Measurements from ENCODE around the gene MMP20.
A peak's percentile ranks its signal among the peaks of the same experiment; 100 is the strongest.

Gene MMP20, protein sequence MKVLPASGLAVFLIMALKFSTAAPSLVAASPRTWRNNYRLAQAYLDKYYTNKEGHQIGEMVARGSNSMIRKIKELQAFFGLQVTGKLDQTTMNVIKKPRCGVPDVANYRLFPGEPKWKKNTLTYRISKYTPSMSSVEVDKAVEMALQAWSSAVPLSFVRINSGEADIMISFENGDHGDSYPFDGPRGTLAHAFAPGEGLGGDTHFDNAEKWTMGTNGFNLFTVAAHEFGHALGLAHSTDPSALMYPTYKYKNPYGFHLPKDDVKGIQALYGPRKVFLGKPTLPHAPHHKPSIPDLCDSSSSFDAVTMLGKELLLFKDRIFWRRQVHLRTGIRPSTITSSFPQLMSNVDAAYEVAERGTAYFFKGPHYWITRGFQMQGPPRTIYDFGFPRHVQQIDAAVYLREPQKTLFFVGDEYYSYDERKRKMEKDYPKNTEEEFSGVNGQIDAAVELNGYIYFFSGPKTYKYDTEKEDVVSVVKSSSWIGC

DNA sequence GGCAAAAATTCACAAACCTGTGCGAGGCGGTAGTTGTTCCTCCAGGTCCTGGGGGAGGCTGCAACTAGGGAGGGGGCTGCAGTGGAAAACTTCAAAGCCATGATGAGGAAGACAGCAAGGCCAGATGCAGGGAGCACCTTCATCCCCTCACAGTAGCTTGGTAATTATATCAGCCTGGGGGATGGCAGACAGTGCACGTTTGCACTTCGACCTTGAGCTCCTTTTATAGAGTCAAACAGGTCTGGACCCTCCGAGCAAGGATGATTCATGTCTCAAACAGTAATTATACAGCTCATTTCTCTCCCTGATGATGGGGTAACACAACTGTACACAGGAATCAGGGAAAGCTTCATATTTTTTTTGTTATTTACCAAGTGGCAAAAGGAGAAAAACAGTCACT, at the start of gene MMP20:
TSS of gene MMP20 (minus strand) at position 156 of the 400 bp plus-strand sequence. CDS start at position 143, 13 bp downstream.
- TF ChIP-seq, protein P1, sequence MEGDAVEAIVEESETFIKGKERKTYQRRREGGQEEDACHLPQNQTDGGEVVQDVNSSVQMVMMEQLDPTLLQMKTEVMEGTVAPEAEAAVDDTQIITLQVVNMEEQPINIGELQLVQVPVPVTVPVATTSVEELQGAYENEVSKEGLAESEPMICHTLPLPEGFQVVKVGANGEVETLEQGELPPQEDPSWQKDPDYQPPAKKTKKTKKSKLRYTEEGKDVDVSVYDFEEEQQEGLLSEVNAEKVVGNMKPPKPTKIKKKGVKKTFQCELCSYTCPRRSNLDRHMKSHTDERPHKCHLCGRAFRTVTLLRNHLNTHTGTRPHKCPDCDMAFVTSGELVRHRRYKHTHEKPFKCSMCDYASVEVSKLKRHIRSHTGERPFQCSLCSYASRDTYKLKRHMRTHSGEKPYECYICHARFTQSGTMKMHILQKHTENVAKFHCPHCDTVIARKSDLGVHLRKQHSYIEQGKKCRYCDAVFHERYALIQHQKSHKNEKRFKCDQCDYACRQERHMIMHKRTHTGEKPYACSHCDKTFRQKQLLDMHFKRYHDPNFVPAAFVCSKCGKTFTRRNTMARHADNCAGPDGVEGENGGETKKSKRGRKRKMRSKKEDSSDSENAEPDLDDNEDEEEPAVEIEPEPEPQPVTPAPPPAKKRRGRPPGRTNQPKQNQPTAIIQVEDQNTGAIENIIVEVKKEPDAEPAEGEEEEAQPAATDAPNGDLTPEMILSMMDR (conservative IDR thresholded peaks at IDR 0.05) = no peak
- no peak within 1 kb of the TSS for H3K27ac ChIP-seq

DNA sequence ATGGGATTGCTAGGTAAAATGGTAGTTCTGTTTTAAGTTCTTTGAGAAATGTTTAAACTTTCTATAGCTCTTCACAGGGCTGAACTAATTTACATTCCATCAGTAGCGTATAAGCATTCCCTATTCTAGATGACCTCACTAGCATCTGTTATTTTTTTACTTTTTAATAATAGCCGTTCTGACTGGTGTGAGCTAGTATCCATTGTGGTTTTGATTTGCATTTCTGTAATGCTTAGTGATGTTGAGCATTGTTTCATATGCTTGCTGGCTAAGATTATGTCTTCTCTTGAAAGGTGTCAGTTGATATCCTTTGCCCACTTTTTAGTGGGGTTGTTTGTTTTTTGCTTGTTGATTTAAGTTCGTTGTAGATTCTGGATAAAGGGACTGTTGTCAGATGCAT, 44.5 kb upstream of the MMP20 start:
- no peak overlapping the region for H3K27ac ChIP-seq
- TF ChIP-seq, protein P1 (conservative IDR thresholded peaks at IDR 0.05) = no peak

DNA sequence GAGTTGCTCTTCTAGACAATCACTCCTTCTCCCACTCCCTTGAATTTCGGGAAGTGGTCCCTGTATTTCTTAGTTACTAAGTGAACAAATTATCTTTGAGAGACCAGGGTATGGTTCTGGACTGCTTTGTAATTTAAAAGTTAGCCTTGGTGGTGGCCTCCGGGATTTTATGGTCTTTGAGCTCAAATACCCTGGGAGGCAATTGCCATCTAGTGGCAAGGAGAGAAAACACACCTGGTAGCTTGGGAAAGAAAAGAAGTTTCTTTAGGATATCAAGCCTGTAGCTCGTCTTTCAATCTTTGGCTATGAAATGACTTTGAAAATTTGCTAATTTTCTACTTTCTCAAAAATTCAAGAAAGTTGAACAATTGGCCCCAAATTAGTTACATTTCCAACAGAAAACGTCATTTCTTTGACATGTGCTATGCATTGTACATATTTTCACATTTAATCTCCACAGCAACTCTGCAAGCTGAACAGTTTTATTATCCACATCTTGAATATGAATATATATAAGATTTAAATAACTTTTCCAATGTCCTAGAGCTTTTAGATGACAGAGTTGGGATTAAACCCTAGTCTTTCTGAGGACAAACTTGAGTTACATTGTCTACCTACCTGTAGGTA, 41.3 kb upstream of the MMP20 start:
- TF ChIP-seq, protein P1 (conservative IDR thresholded peaks at IDR 0.05) = peak; percentile 97
- H3K27ac ChIP-seq = no peak overlapping the region

DNA sequence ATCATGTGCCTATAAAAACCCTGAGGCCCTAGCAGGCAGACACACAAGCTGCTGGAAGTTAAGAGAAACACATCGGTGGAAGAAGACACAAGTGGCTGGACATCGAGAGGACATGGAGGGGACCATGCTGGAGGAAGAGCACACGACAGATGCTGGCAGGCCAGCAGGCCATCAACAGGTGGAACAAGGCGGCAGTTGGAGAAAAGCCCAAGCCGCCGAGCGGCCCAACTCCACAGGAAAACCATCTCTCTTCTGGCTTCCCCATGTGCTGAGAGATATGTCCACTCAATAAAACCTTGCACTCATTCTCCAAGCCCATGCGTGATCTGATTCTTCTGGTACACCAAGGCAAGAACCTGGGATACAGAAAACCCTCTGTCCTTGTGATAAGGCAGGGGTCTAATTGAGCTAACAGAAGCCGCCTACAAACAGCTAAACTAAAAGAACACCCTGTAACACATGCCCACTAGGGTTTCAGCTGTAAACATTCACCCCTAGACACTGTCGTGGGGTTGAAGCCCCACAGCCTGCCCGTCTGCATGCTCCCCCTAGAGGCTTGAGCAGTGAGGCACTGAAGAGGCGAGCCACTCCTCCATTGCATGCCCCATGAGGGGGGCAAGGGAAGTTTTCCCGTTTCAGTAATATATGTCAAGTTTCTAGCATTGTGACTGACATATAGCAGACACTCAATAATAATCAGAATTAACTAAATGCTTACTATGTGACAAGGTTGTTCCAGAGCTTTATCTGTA, 39.0 kb upstream of the MMP20 start:
- no peak overlapping the region for H3K27ac ChIP-seq
- TF ChIP-seq, protein P1 (conservative IDR thresholded peaks at IDR 0.05) = peak; percentile 22; the same call in 1 of the 2 replicates

DNA sequence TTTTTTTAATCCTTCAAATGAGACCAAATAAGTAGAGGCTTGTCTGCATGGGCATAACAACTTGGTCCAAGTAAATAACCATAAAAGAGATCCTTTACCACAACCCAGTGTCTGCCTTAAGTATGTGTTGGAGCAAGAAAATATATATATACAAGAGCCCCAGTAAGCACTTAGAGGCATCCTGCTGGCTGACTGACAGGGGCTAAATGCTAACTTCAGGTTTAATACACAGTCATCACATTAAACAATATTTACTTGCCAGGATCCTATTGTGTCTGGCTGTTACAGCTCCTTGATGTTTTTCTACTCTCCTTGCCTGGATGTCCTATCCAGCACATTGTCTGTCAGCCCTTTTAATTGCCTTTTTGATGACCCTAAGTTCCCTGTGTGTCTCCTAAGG, 37.5 kb upstream of the MMP20 start:
- no peak overlapping the region for H3K27ac ChIP-seq
- TF ChIP-seq, protein P1 (conservative IDR thresholded peaks at IDR 0.05) = no peak

DNA sequence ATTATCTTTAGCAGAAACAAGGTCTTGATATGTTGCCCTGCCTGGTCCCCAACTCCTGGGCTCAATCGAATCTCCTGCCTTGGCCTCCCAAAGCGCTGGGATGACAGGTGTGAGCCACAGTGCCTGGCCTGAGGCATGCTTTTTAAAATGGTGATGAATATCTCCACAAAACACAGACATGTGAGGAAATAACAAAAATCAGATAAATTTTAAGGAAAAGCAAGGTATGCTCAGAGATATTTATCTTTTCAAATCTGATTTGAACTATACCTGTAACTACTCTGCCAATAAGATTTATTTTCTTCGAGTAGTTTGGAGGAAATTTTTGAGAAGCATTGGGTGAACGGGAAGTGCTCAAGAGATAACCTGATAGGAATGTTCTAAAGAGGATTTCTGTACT, 35.9 kb upstream of the MMP20 start:
- H3K27ac ChIP-seq = no peak overlapping the region
- TF ChIP-seq, protein P1 (conservative IDR thresholded peaks at IDR 0.05) = no peak

DNA sequence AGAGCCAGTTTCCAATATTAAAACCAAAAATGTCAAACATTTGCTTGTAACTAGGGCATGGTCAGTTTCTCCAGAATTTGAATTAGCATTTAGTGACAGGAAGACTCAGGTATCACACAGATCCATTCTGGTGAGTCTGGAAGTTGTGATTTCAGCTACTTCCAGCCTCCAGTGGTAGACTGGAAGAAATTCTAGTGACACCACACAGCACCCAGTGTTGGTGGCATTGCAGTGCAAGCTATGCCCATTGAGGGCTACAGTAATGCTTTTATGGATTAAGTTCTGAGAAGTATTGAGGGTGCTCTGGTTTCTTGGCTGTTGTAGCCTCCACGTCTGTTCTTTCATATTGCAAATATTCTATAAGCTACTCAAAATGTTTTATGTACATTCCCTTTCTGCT, 31.4 kb upstream of the MMP20 start:
- no peak overlapping the region for H3K27ac ChIP-seq
- TF ChIP-seq, protein P1 (conservative IDR thresholded peaks at IDR 0.05) = no peak

Measured in VCaP (cell line).